GM20000 (cell line): Measurements from ENCODE around the gene PLEKHH1.

Experiments
- DNase-seq: peaks from one replicate; pipeline ENCODE4 v3.0.0; 2012; ENCODE audit warnings: low spot score
- CTCF ChIP-seq: IDR thresholded peaks from 2 replicates; pipeline ENCODE4 v1.5.1; 2012; ENCODE audit warnings: mild to moderate bottlenecking, control low read depth; ENCODE audit errors: extremely low read depth, missing control alignments

The PLEKHH1 gene

GRCh38 chr14:67577909-67578749 lies 45.0 kb downstream of the PLEKHH1 start:
- TF ChIP-seq CTCF: no peak
- no peak for DNase-seq

GRCh38 chr14:67579040-67579439 lies 46.0 kb downstream of the PLEKHH1 start:
- TF ChIP-seq CTCF: no peak

DNA sequence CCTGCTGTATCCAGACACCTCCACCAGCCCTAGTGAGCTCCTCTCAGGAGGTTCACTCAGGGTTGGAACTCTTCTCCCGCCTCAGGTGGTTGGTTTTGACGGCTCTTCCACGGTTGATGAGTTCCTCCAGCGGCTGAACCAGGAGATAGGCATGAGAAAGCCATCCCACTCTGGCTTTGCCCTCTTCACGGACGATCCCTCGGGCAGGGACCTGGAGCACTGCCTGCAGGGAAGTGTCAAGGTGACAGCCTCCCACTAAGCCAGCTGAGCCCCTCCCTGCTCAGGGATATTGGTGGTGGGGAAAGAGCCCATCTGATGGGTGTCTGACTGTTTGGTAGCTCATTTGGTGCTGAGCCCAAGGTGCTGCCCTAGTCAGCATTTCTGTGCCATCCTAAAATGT lies 46.5 kb downstream of the PLEKHH1 start:
- no peak for DNase-seq
- TF ChIP-seq CTCF: no peak

More at GRCh38 chr14:67579040-67579439, 46.0 kb downstream of the PLEKHH1 start:
- DNase-seq: no peak

DNA sequence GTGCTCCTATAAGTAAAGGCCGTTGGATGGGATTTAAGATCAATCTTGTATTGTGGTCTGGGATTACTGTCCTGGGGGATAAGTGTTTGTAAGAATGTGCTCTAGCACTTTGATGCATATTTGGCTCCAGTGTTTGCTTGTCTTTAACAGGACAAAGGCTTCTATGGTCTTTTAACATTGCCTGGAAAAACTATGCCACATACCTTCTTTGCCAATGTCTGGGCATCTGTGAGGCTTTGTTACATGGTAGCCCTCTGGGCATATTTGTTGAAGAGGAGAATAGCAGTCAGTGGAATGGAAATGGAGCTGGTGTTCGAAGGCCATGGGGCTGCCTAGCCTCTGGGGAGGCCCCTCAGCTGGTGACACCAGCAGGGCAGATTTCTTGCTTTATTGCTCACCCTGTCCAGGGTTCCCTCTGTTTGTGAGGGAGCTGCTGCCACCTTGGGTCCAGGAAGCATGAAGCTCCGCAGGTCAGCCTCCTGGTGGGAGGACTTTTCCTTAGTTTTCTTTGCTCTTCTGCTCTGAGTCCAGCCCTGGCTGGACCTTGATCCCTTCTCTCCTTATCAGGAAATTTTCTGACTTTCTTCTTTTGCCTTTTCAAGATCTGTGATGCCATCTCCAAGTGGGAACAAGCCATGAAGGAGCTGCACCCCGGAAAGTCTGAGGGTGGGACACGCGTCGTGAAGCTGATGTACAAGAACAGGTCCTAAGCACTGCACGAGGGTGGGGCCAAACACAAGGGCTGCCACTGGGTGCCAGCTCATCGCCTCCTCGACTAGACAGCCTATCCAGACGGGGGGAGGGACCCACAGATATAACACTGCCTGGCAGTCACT lies 47.5 kb downstream of the PLEKHH1 start:
- no peak for TF ChIP-seq CTCF
- no peak for DNase-seq

DNA sequence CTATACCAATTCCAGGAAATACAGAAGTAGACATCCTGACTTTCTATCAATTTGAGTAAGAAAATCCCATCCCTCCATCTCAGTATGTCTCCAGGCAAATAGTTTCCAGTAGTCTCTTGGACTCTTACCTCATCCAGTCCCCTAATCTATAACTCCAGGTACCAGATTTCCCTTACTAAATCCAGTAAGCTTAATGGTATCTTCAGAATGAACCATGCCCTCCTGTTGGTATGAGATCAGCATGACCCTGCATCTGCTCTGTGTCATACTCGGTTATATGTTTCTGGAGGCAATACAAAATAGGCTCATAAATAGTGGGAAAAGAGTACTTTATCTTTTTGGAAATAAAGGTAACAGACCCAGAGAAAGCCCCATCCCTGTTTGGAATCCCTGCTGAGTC lies 48.6 kb downstream of the PLEKHH1 start:
- TF ChIP-seq CTCF: no peak
- no peak for DNase-seq

DNA sequence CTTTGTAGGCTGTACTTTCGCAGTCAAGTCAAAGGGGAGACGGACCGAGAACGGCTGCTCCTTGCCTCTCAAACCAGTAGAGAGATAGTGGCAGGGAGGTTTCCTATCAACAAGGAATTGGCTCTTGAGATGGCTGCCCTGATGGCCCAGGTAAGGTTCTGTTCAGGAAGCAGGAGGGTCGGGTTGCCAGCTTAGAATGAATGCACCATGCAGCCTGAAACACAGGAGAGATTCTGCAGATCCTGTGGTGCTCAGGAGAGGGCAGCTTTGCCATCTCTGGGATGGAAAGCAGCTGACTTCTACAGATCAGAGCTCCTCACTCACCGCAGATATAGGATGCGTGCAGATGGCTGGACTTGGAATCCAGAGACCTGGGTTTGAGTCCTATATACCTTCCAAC lies 49.0 kb downstream of the PLEKHH1 start:
- no peak for TF ChIP-seq CTCF
- DNase-seq: no peak
